HG03575 (cell line): ENCODE results near the gene RHOH.
"Not testable (repeated sequence)": the region's sequence is repeated elsewhere in the genome, so short reads cannot be mapped to it uniquely, and the experiment has no call there.

Experiments used
- ATAC-seq: cut with Tn5 transposase; IDR thresholded peaks from one replicate; pipeline ENCODE4 v1.9.1; 2021; ENCODE audit not compliant: unreplicated experiment, insufficient number of reproducible peaks, low FRiP score; ENCODE audit errors: extremely low read depth

The RHOH gene, protein sequence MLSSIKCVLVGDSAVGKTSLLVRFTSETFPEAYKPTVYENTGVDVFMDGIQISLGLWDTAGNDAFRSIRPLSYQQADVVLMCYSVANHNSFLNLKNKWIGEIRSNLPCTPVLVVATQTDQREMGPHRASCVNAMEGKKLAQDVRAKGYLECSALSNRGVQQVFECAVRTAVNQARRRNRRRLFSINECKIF

DNA sequence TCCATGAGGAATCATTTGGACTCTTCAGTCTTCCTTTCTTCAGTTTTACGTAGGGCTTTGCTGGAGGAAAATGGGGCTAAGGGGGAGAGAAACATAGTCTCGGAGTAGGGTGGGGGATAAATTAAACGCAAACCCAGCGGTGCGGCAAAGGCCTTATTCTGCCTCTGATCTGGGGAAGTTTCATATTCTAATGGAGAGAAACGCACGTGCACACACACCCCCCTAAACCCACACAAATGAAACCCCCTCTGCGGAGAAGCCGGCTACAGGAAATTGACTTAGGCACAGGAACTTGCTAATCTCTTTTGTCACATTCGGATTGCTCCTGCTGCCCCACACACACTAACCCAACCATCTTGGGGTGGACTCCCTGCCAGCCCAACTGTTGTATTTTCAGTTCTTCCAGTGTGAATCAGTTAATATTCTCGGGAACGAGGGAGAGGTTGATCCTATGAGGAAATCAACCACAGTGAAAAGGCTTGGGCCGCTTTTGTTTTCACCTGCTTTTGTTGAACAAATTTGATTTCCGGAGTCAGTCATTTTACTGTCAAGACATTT, at the start of gene RHOH:
TSS of gene RHOH (plus strand) at position 308 of the 558 bp plus-strand sequence. CDS start 46,356 bp downstream, outside the sequence.
- no peak for ATAC-seq

DNA sequence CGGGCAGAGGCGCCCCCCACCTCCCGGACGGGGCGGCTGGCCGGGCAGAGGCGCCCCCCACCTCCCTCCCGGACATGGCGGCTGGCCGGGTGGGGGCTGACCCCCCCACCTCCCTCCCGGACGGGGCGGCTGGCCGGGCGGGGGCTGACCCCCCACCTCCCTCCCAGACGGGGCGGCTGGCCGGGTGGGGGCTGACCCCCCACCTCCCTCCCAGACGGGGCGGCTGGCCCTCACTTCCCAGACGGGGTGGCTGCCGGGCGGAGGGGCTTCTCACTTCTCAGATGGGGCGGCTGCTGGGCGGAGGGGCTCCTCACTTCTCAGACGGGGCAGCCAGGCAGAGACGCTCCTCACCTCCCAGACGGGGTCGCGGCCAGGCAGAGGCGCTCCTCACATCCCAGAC, 49.3 kb upstream of the RHOH start:
- not testable (repeated sequence) for ATAC-seq

DNA sequence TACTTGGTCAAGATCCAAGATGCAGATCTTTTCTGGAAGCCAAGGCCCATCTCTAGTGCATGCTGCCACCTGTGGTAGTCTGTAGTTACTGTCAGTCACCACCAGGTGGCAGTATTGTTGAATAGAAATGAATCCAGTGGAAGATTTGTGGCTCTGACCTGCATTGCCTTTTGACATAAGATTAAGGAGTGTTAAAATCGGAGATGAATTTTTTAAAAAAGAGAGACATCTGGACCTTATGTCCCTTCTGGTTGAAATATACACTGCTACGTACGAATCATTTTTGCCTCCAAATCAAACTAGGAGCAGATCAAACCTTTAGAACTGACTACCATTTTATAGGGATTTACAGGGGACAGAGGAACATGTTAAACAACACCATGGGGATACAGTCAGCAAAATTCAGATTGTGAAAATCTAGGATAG, 46.9 kb upstream of the RHOH start:
- no peak for ATAC-seq

DNA sequence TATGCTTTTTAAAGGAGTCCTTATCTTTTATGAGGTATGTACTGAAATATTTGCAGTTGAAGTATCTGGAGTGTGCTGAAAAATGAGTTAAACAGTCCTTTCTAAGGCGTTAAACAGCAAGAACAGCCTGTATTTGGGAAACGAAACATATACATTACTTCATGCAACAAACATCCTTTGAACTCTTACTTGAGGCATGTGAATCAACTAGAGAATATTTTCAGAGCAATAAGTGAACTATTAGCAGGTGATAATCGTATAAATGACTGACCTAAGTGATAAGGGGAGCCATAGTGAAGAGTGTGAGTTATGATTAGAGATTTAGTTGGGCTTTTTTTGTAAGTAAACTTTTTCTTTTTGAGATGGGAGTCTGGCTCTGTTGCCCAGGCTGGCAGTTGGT, 45.9 kb upstream of the RHOH start:
- ATAC-seq = no peak

DNA sequence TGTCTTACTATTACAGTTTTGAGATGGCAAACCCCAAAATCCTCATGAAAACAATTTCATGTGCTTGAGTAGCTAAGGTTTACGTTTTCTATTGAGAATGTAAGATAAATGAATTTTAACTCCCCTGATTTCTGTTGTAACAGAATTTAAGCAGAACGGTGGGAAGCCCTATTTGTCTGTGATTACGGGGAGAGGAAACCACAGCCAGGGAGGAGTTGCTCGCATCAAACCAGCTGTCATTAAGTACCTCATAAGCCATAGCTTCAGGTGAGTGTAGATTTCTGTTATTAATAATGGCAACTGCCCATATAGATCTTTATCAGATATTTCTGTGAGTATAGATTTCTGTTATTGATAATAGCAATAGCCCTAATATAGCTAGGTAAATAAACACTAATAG, 44.2 kb upstream of the RHOH start:
- ATAC-seq = no peak

DNA sequence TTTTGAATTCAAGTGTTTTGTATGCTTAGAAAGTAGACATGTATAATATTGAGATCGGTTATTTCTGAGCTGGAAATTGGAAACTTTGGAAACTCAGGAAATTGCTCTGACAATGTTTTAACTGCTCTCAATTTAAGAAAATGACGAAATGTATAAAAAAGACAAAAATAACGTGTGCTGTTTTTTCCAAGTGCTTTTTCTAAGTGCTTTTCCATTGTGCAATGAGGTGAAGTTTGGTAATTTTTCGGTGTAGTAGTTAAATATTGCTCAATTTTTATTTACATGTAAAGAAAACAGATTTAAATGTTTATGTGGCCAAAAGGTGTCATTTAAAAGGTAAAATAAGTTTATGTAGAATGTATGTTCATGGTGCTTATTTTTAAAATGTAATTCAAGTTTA, 39.4 kb upstream of the RHOH start:
- no peak for ATAC-seq

DNA sequence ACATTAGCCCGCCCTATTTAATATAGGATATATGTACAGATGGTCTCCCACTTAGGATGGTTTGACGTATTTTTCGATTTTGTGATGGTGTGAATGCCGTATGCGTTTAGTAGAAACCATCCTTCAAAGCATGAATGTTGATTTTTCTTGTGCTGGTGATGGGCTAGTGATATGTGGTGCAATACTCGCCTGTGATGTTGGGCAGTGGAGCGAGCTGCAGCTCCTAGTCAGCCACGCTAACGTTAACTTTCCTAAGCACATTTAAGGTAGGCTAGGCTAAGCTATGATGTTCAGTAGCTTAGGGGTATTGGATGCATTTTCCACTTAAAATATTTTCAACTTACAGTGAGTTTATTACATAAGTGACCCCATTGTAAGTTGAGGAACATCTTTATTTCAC, 36.6 kb upstream of the RHOH start:
- ATAC-seq = no peak

DNA sequence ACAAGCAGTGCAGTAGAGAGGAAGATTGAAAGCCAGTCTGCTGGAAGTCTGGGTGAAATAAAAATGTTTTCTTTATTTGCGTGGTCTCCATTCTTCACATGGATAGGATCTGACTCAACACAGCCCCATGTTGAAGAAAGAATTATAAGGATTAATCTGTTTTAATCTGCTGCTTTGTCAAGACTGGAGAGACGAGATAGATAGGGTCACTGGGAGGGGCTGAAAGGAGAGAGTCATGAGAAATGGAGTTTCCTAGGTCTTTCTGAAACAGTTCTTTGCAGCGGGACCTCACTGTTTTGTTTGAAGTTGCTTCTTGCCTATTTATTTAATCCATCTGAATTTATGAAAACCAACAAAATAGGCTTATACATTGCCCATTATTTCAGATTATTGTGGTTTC, 32.4 kb upstream of the RHOH start:
- no peak for ATAC-seq

DNA sequence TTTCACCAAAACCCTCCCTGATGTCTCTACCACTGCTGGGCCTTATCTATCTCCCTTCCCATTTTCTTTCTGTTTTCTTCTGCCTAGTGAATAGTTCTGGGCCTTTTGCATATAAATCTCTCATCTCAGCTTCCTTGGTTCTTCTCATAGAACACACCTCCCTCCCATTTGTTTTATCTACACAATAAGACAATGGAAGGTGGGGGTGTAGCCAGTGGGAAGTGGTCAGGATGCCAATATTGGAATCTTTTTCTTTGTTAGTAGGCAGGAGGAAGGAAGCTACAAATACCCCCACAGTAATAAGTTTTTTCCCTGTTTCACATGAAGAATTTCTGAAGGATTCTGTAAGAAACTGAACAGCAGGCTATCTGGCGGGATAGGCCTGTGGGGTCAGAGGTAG, 30.9 kb upstream of the RHOH start:
- no peak for ATAC-seq

DNA sequence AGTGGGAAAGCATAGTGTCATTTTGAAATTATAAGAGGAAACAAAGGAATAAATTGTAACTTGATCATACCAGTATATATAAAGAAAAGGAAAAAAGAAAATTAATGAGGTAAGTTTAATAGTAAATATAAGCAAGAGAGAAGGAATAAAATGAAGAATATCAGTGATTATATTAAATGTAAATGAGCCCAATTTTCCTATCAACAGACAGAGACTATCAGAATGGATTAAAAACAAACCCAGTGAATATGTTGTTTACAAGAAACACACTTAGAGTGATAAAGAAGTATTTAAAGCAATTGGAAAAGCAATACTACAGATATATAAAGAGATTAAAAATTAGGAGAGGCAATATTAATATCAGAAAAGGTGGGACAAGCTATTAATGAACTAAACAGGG, 28.8 kb upstream of the RHOH start:
- no peak for ATAC-seq

DNA sequence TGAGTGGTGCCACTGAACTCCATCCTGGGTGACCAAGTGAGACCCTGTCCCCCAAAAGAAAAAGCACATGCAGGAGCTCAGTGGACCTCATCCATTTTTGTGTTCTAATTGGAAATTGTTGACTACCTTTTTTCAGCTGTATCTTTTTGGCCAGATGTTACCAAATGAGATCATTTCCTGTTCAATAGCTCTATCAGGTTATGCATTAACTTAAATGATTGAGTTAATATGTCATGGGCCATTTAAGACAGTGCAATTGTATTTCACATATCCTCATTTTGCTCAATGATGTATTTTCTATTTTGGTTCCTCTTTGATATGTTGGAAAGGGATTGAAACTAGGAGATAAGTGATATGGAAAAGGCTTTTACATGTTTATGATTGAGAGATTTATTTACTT, 26.2 kb upstream of the RHOH start:
- ATAC-seq = peak; percentile 42

DNA sequence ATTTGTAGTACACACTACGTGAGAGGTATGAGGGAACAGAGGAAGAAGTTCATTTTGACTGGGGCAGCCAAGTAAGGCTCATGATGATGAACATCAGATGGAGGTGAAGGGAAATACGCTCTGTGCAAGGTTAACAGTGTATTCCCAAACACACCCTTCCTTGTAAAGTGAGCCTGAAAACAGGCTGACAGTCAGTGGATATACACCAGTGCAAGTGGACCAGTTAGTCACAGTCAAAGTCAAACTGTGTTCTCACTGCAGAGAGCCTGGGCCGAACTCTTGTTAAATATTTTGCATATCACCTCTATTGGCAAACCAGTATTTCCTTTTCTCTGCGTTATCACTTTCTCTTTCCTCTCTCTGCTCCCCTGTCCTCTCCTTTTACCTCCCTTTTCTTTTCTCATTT, 23.4 kb upstream of the RHOH start:
- ATAC-seq = peak; percentile 66

DNA sequence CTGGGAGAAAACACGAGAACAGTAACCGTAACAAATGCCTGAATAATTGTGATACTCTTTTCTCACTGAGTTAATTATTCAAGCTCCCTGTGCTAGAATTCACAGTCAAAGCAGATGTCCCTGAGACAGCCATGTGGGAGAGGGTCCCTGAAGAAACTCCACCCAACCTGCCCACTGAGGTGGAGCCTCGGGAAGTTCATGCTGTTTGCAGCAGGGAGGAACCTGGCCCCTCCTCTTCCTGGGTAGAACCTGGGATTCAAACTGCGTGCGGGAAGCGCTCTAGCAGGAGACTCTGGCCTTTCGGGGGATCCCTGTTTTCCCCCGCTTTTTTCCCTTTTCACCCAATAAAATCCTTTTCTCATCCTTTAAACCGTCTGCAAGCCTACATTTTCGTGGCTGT, 20.2 kb upstream of the RHOH start:
- no peak for ATAC-seq

DNA sequence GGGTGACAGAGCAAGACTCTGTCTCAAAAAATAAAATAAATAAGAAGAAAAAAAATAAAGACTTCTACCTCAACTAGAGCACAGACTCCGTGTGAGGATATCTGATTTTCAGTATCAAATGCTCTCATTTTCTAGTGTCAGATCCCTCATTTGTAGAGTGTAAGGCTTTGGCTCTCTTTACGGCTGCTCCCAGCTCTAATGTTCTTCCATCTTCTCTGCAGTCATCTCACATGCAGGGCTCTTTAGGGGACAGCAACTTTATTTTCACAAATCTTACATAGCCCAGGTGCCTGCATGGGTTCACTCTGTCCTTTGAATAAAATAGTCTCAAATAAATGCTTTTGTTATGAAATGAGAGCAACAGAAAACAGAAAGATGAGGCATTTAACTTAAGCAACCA, 19.2 kb upstream of the RHOH start:
- ATAC-seq = no peak

DNA sequence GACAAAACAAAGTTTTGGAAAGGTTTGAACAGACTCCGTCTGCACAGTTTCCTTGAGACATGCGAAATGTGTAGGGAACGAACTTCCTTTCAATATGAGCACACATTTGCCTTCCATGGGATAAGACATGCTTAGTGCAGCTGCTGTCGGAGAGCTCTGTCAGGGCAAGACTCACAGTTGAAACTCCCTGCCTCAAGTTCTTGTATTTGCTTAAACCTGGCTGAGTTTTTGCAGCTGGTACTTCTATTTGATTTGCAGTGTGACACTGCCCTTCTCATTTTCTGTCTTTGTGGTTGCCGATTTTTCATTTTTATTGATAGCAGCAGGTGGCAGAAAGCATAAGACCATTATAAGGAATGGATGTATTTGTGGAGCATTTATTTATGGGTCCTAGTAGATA, 18.2 kb upstream of the RHOH start:
- no peak for ATAC-seq

DNA sequence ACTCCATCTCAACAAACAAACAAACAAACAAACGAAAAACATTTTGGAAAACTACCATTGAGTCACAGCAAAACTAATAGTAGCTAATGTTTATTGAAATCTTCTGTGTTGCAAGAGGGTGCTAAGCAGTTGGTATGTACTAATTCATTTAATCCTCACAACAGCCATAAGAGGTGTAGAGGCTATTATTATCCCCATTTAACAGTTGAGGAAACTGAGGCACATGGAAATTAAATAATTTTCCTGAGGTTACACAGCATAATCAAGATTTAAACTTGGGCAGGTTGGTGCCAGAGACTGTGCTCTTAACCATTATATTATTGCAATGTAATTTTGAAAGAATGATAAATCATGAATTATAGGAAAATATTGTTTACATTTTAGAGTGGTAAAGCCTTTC, 17.5 kb upstream of the RHOH start:
- ATAC-seq = no peak

DNA sequence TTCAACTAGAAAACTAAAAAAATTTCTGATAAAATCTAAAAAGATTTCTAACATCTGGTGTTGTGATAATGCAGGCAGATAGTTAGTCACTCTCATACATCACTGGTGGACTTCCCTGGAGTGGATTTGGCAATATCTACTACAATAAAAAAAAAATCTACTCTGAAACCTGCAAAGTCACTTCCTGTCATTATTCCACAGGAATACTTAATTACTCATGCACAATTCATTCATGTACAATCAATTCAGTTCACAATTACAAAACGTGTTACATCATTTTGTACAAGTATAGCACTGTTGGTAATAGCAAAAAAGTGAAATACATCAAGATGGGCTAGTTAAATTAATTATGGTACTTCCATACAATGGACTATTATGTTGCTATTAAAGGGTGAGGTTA, 16.5 kb upstream of the RHOH start:
- ATAC-seq = no peak

DNA sequence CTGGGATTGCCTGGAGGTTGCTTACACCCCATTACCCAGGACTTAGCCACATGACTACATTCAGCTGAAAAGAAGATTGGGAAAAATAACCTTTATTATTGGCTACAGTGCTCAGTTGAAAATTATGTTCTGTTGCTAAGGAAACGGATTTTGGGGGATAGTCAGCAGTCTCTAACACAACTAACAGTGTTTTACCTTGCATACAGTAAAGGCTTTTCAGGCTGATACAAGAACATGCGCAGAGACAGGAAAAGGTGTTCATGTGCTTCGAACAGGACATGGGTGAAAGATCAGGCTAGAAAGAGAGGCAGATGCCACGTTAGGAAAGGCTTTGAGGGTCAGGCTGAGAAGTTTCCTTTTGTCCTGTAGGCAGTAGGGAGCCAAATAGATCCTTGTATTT, 14.8 kb upstream of the RHOH start:
- ATAC-seq = no peak

DNA sequence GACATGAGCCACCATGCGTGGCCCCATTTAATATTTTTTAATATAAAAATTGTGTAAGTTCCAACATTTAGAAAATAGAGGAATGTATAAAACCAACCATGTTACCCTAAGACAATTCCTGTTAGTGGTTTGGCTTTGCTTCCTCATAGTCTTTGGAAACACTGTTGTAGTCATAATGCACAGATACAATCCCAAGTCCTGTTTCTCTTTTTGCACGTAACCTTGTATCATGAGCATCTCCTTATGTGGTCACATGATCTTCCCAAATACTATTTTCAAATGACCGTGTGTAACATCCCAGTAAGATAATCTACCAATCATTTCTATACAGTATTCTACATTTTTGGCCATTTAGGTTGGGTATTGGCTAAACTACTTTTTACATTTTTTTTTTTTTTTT, 13.9 kb upstream of the RHOH start:
- no peak for ATAC-seq

DNA sequence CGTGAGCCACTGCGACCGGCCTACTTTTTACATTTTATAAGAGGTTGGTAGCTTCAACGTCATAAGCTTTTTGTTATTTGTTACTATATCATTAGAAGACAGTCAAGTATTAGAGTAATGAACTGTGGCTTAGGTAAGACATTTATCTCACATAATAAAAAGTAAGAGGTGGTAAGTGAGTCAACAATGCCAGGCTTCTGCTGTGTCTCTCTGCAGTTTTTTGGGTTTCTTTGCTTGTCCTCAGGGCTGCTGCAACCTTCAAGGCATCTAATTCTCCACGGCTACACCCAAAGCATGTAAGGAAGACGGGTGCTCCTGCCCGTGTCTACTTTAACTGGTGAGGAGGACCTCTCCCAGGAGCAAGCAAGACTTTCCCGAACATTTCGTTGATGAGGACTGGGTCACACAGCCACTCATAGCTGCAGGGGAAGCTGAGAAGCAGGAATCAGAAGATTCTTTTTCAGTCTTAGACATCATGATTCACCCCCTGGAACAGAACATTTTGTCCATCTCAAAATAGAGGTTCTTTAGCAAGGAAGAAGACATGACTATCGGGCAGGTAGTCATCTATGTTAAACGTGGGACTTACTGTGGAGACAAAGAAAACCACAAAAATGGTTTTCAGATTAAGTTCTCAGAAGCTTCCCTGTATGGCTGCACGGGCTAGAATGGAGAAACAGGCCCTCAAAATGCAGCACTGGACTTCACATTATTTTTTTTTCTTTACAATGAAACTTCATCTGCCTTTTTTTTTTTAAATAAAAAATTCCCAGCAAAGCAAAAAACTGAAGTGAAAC, 13.0 kb upstream of the RHOH start:
- ATAC-seq = no peak
